Esophagus muscularis mucosa (tissue), 4 donors: Measurements from ENCODE around the gene AQP12B. TPM values are rescaled to one million over a fixed set of nuclear protein-coding genes. Genes with fewer than 3 reads are reported as not detected.

ENCODE experiments used
- DNase-seq: peaks from one replicate; pipeline ENCODE4 v3.0.0-alpha.2; 2017; ENCODE audit errors: extremely low spot score
- H3K27ac ChIP-seq, 4 donors: fragments of 200-600 bp; sonication (generic); replicated peaks in 1 of 4; 1 replicate in 3 of 4; 2 replicates in 1 of 4; pipeline ENCODE4 v1.5.1; 2016 to 2019; ENCODE audit warnings: mild to moderate bottlenecking in 1 of 4
- H3K27me3 ChIP-seq, 4 donors: fragments of 200-600 bp; sonication (generic); one replicate each; pipeline versions ENCODE4 v1.5.1 to v1.6.0; 2016 to 2019
- H3K36me3 ChIP-seq, 4 donors: fragments of 200-600 bp; sonication (generic); one replicate each; pipeline ENCODE4 v1.5.1; 2016 to 2019
- H3K4me1 ChIP-seq, 4 donors: fragments of 200-600 bp; sonication (generic); one replicate each; pipeline ENCODE4 v1.5.1; 2016 to 2019
- H3K4me3 ChIP-seq, 4 donors: fragments of 200-600 bp; sonication (generic); 1 replicate in 2 of 4; 2 replicates in 2 of 4; pipeline ENCODE4 v1.5.1; 2016 to 2019; ENCODE audit warnings: mild to moderate bottlenecking in 4 of 4, moderate library complexity in 1 of 4
- H3K9me3 ChIP-seq, 4 donors: fragments of 200-600 bp; sonication (generic); 1 replicate in 3 of 4; 2 replicates in 1 of 4; pipeline ENCODE4 v1.5.1; 2016 to 2019
- EP300 ChIP-seq: sonication (generic); formaldehyde crosslinking; IDR thresholded peaks from one replicate; pipeline ENCODE4 v1.6.1; 2017; ENCODE audit warnings: antibody characterized with exemption
- POLR2A ChIP-seq: fragments of 450-650 bp; IDR thresholded peaks from one replicate; pipeline ENCODE4 v1.6.1; 2017; ENCODE audit warnings: antibody characterized with exemption, moderate library complexity, mild to moderate bottlenecking, low read depth
- POLR2AphosphoS5 ChIP-seq, 2 donors: sonication (generic); formaldehyde crosslinking; IDR thresholded peaks; one replicate each; pipeline ENCODE4 v1.6.1; 2017; ENCODE audit warnings: antibody characterized with exemption in 2 of 2
- WGBS: methylation state at CpG from one replicate; pipeline ENCODE4 v1.1.5; 2018; 5-methylcytosine and 5-hydroxymethylcytosine counted together
- intact Hi-C: fragments of 100-400 bp; cut with DNase I; formaldehyde crosslinking; loops from one replicate; pipeline ENCODE4 v1.15.1; 2023
- total RNA-seq, 4 donors: library from RNA; depleted of rRNA; stranded (reverse); fragments of >200 nt; gene quantifications; one replicate each; pipeline versions ENCODE4 v1.1.0 to v1.2.1, GENCODE V29; 2016
- TF ChIP-seq, protein P1 (sequence below), 3 experiments: fragments of 200-600 bp in 2 of 3; fragments of 450-650 bp in 1 of 3; sonication (generic) in 2 of 3; IDR thresholded peaks; one replicate each; pipeline ENCODE4 v1.5.1; 2017 to 2019; ENCODE audit warnings: antibody characterized with exemption in 3 of 3, mild to moderate bottlenecking in 2 of 3, moderate library complexity in 1 of 3

Gene AQP12B
- total RNA-seq, 4 donors from 2014 or later = not detected

DNA sequence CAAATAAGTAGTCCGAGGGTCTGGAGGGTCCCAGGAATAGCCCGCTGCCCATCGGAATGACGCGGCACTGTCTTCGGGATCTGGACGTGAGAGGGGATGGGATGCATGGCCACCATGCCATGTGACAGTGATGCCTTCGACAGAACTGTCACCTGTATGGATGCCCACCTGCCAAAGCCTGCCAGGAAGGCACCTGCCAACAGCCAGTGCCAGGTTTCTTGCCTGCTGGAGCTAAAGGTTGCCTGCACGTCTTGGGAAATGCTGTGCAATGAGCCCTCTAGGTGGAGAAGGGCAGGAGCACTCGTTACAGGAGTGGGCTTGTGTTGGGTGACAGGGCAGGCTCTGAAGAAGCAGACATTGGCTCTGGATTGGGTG lies 36.9 kb downstream of the AQP12B start:
- Histone ChIP-seq H3K9me3 (no peaks in the 10 kb centered on the region), H3K27me3 (peaks cover 0 to 93% (median 3%) of the 10 kb centered on the region in 4 donors), H3K36me3 (no peaks in the 10 kb centered on the region), H3K4me3 (no peak overlapping the region), H3K27ac (no peak overlapping the region), H3K4me1 (no peaks in the 10 kb centered on the region)
- peak; percentile 85 for DNase-seq
- intact Hi-C loops = no loop called here
- 88% methylated on average over 9 of the region's 10 CpGs for WGBS
- TF ChIP-seq, protein P1, sequence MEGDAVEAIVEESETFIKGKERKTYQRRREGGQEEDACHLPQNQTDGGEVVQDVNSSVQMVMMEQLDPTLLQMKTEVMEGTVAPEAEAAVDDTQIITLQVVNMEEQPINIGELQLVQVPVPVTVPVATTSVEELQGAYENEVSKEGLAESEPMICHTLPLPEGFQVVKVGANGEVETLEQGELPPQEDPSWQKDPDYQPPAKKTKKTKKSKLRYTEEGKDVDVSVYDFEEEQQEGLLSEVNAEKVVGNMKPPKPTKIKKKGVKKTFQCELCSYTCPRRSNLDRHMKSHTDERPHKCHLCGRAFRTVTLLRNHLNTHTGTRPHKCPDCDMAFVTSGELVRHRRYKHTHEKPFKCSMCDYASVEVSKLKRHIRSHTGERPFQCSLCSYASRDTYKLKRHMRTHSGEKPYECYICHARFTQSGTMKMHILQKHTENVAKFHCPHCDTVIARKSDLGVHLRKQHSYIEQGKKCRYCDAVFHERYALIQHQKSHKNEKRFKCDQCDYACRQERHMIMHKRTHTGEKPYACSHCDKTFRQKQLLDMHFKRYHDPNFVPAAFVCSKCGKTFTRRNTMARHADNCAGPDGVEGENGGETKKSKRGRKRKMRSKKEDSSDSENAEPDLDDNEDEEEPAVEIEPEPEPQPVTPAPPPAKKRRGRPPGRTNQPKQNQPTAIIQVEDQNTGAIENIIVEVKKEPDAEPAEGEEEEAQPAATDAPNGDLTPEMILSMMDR (IDR thresholded peaks at IDR 0.05) = no peak
- no peak for TF ChIP-seq POLR2A
- no peak for TF ChIP-seq EP300
- TF ChIP-seq POLR2AphosphoS5 (IDR thresholded peaks at IDR 0.05) = no peak

DNA sequence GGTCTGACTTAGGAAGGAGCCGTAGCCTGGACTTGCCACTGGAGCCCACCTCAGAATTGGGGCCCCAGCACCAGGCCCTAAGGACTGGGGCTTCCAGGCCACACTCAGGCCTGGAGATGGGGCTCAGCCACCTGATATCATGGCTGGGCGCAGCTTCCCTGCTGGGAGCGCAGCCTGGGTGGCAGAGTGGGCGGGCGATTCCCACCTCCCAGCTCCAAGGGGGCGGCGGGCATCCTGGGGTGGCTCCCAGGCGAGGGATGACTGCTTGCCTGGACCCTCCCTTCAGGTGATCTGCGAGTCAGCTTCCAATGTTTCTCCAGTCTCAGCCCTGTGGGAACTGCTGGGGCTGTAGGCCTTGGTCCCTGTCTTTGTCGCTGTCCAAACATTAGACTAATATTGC lies 37.3 kb downstream of the AQP12B start:
- Histone ChIP-seq H3K27ac (no peak overlapping the region), H3K27me3 (peaks cover 0 to 89% (median 3%) of the 10 kb centered on the region in 4 donors), H3K36me3 (no peaks in the 10 kb centered on the region), H3K4me1 (no peaks in the 10 kb centered on the region), H3K9me3 (no peaks in the 10 kb centered on the region), H3K4me3 (no peak overlapping the region)
- intact Hi-C loops = no loop called here
- TF ChIP-seq, protein P1 (IDR thresholded peaks at IDR 0.05) = no peak
- TF ChIP-seq POLR2AphosphoS5 (IDR thresholded peaks at IDR 0.05) = no peak
- no peak for TF ChIP-seq POLR2A
- no peak for TF ChIP-seq EP300
- WGBS = 89% methylated on average over 9 of the region's 10 CpGs
- no peak for DNase-seq

DNA sequence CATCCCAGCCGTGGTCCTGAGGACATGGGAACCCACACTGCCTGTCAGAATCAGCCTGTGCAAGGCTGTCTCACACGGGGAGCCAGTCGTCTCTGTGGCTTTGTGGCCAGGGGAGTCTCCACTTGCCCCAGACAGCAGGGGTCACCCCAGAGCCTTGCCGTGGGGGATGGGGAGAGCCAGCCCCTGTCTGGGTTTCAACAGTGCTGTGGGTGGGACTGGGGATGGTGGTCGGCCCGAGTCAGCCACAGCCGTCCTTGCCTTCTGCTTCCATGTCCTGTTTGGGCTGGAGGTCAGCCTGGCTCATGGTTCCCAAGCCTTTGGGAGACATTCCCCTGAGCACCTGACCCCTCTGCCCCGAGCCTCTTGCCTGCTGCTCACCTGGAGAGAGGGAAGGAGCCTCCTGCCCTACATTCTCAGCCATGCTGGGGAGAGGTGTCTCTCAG lies 37.8 kb downstream of the AQP12B start:
- 73% methylated on average over 2 of the region's 8 CpGs for WGBS
- no peak overlapping the region for H3K4me3 ChIP-seq
- TF ChIP-seq EP300 (no peak), POLR2A (no peak), POLR2AphosphoS5 (IDR thresholded peaks at IDR 0.05) (no peak)
- TF ChIP-seq, protein P1 (IDR thresholded peaks at IDR 0.05) = no peak
- H3K36me3 ChIP-seq = no peaks in the 10 kb centered on the region
- H3K27ac ChIP-seq = no peak overlapping the region
- H3K27me3 ChIP-seq = peaks cover 0 to 86% (median 3%) of the 10 kb centered on the region in 4 donors
- intact Hi-C loops = no loop called here
- peak; percentile 47 for DNase-seq
- H3K4me1 ChIP-seq = no peaks in the 10 kb centered on the region
- no peaks in the 10 kb centered on the region for H3K9me3 ChIP-seq

DNA sequence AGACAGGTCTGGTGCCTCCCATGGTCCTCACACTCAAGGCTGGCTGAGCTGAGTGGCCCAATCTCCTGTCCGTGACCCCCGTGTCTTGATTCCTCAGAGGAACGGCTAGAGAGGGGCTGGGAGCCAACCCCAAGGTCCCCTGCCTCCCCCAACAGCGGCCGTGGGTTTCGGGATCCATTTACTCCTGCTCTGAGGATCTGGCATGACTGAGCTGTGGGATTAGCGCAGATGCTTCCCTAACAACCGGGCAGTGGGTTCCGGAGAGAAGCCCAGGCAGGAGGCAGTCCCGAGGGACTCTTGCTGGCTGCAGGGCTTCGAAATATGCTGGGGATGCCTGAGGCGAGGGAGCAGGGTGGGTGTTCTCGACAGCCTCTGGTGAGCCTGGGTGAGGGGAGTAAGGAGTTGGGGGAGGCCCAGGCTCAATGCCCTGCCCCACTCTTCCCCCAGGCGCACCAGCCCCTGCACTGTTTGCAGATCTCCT lies 38.5 kb downstream of the AQP12B start:
- peak; percentile 72 for DNase-seq
- WGBS = 68% methylated on average over 14 of the region's 14 CpGs
- H3K36me3 ChIP-seq = no peaks in the 10 kb centered on the region
- TF ChIP-seq EP300 (no peak), POLR2AphosphoS5 (IDR thresholded peaks at IDR 0.05) (no peak), POLR2A (no peak)
- TF ChIP-seq, protein P1 (IDR thresholded peaks at IDR 0.05) = no peak
- peaks cover 0 to 81% (median 3%) of the 10 kb centered on the region in 4 donors for H3K27me3 ChIP-seq
- no peaks in the 10 kb centered on the region for H3K4me1 ChIP-seq
- intact Hi-C loops = no loop called here
- no peaks in the 10 kb centered on the region for H3K9me3 ChIP-seq
- H3K27ac ChIP-seq = no peak overlapping the region
- H3K4me3 ChIP-seq = no peak overlapping the region

DNA sequence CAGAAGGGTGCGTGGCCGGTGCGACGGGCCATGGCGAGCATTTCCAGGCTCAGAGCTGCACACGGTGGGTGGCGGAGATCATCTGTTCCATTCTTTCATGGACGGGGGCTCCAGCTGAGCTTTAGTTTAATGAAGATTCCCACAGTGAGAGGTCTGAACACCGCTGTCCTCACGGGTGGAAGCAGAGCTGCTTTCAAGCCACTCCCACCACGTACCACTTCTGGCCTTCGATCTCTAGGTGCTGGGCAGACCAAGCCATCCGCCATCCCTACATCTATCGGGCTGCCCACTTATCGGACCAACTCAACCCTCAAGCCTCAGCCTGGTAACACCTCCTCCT lies 38.9 kb downstream of the AQP12B start:
- intact Hi-C loops = no loop called here
- TF ChIP-seq EP300 (no peak), POLR2AphosphoS5 (IDR thresholded peaks at IDR 0.05) (no peak), POLR2A (no peak)
- TF ChIP-seq, protein P1 (IDR thresholded peaks at IDR 0.05) = no peak

More for the DNA sequence above, 38.9 kb downstream of the AQP12B start:
- H3K27me3 ChIP-seq = peaks cover 0 to 77% (median 3%) of the 10 kb centered on the region in 4 donors
- H3K36me3 ChIP-seq = no peaks in the 10 kb centered on the region
- 75% methylated on average over 6 of the region's 15 CpGs for WGBS
- no peak overlapping the region for H3K4me3 ChIP-seq
- H3K9me3 ChIP-seq = no peaks in the 10 kb centered on the region
- no peak overlapping the region for H3K27ac ChIP-seq
- no peaks in the 10 kb centered on the region for H3K4me1 ChIP-seq
- DNase-seq = peak; percentile 34
